Stimulated activated CD4-positive, alpha-beta T cell treated with anti-CD3 and anti-CD28 coated beads, Interleukin-2, amount 100 ng/mL, for 4 hours (primary cell): Measurements from ENCODE around the gene SPNS3.

Experiments used
- DNase-seq: peaks from one replicate; pipeline ENCODE4 v3.0.0-alpha.2; 2020; ENCODE audit warnings: low read depth

SPNS3 gene

GRCh38 chr17:4488989-4489595 is 55.4 kb downstream of the SPNS3 start:
- no peak for DNase-seq

- no peak for DNase-seq
Observed at GRCh38 chr17:4490109-4490591, 56.4 kb downstream of the SPNS3 start.

GRCh38 chr17:4490637-4491061 is 56.9 kb downstream of the SPNS3 start:
- no peak for DNase-seq

GRCh38 chr17:4492721-4493561 is 59.2 kb downstream of the SPNS3 start:
- no peak for DNase-seq

GRCh38 chr17:4497101-4497824 is 63.5 kb downstream of the SPNS3 start:
- no peak for DNase-seq

GRCh38 chr17:4498461-4499397 is 65.0 kb downstream of the SPNS3 start, which contains the start of gene SPNS2:
Gene SPNS2 (plus strand): TSS chr17:4498881. CDS start chr17:4499048, 167 bp downstream.
- DNase-seq, result peak; percentile 52

GRCh38 chr17:4499431-4500190 is 65.9 kb downstream of the SPNS3 start:
- no peak for DNase-seq

GRCh38 chr17:4500191-4500571 is 66.4 kb downstream of the SPNS3 start:
- DNase-seq, result no peak

- no peak for DNase-seq
Observed at GRCh38 chr17:4501295-4501949, 67.7 kb downstream of the SPNS3 start.

- no peak for DNase-seq
Observed at GRCh38 chr17:4502466-4503154, 68.9 kb downstream of the SPNS3 start.

- no peak for DNase-seq
Observed at GRCh38 chr17:4503283-4504025, 69.7 kb downstream of the SPNS3 start.

GRCh38 chr17:4504188-4504587 is 70.4 kb downstream of the SPNS3 start:
- DNase-seq, result no peak

GRCh38 chr17:4505187-4505586 is 71.4 kb downstream of the SPNS3 start:
- DNase-seq, result no peak

GRCh38 chr17:4506175-4506813 is 72.6 kb downstream of the SPNS3 start:
- no peak for DNase-seq

GRCh38 chr17:4506892-4507291 is 73.2 kb downstream of the SPNS3 start:
- DNase-seq, result no peak

- no peak for DNase-seq
Observed at GRCh38 chr17:4507361-4508111, 73.8 kb downstream of the SPNS3 start.

- DNase-seq, result no peak
Observed at GRCh38 chr17:4508207-4508606, 74.5 kb downstream of the SPNS3 start.

GRCh38 chr17:4509401-4509800 is 75.7 kb downstream of the SPNS3 start:
- no peak for DNase-seq
